ENCODE measurements around the gene HOMER2. TPM values are rescaled to one million over a fixed set of nuclear protein-coding genes. Genes with fewer than 3 reads are reported as not detected.
"Not testable (repeated sequence)": the region's sequence is repeated elsewhere in the genome, so short reads cannot be mapped to it uniquely, and the experiment has no call there.

HOMER2 gene
- total and polyA plus RNA-seq, 2 of the 4 experiments (the other 2 are of a cell fraction), result 0.54 to 0.79 TPM

DNA sequence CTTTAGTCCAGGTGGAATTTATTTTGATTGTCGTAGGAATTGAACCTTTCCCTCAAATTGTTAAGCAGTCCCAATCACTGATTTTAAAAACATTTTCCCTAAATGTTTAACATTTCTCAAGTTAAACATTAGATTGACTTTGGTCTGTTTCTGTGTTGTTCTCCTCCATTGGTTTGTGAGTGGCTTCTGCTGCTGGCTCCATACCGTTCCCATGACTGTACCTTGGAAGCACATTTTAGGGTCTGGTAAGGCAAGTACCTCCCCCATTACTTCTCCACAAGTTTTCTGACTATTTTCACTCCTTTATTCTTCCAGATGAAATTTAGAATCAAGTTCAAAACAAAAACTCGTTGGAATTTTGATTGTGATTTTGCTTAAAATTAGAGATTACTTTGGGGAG is 131.1 kb downstream of the HOMER2 start:
- H3K9me1 ChIP-seq (ENCODE audit: insufficient read depth, low read length), result not testable (repeated sequence)

More for the DNA sequence above, 131.1 kb downstream of the HOMER2 start:
- H3K9ac ChIP-seq (ENCODE audit: low read depth, low read length); H3K4ac ChIP-seq (ENCODE audit: low read depth, low read length); H3K27ac ChIP-seq (ENCODE audit: insufficient read depth, low read length); H4K91ac ChIP-seq (ENCODE audit: insufficient read depth, low read depth, low read length); H3K14ac ChIP-seq (replicated peaks; ENCODE audit: low read depth, low read length); intact Hi-C loops (cut with micrococcal nuclease); H4K5ac ChIP-seq (ENCODE audit: low read depth, low read length); H2AK5ac ChIP-seq (ENCODE audit: low read depth, low read length); H3K4me1 ChIP-seq (ENCODE audit: control insufficient read depth, insufficient read depth, low read length); H3K4me3 ChIP-seq (ENCODE audit: insufficient read depth, low read depth, low read length); H2BK20ac ChIP-seq (ENCODE audit: low read depth, low read length); H3K9me3 ChIP-seq (ENCODE audit: control insufficient read depth, insufficient read depth, low read length); H3K18ac ChIP-seq (ENCODE audit: low read depth, low read length); POLR2A ChIA-PET (ENCODE audit: unreplicated experiment); H3K79me1 ChIP-seq (ENCODE audit: low read depth in 1 of 2, low read length in 2 of 2); H2BK120ac ChIP-seq (ENCODE audit: low read depth, low read length); dilution Hi-C loops (cut with HindIII; ENCODE audit: low sequenced_read_pairs, unreplicated experiment); H3K4me2 ChIP-seq (ENCODE audit: low read depth, low read length); H3K27me3 ChIP-seq (ENCODE audit: control insufficient read depth, insufficient read depth, low read length); H3K56ac ChIP-seq (ENCODE audit: extremely low read depth, insufficient read depth, low read length); ATAC-seq (ENCODE audit: low read depth); H4K20me1 ChIP-seq (ENCODE audit: insufficient read depth, low read length); BruUV-seq (replicated peaks); H2AK9ac ChIP-seq (replicated peaks; ENCODE audit: low read depth, low read length, poor library complexity); CTCF ChIA-PET; H2AFZ ChIP-seq (replicated peaks; ENCODE audit: low read length, poor library complexity); H3K23ac ChIP-seq (ENCODE audit: low read depth, low read length); H4K8ac ChIP-seq (ENCODE audit: low read depth in 2 of 2, low read length in 2 of 2); H2BK15ac ChIP-seq (ENCODE audit: low read depth, low read length): not testable (repeated sequence)
- peak; percentile 58 for DNase-seq
- in situ Hi-C loops (cut with MboI; ENCODE audit: low sequenced_read_pairs), result loop anchor here (10.0 kb wide), 1 partner anchor 287 kb away; no protein-coding TSS in a partner anchor
- Histone ChIP-seq H2BK5ac (ENCODE audit: low read depth, low read length, poor library complexity, severe bottlenecking) (peak overlapping the region; percentile 7), H3K36me3 (ENCODE audit: control insufficient read depth, insufficient read depth, low read length) (peaks cover 41% of the 10 kb centered on the region)
- no CpG with 5 or more reads among the region's 3 CpGs for WGBS, 2 experiments (ENCODE audit: extremely low coverage in 2 of 2, insufficient read length in 1 of 2)
